ENCODE measurements around the gene MUC6. TPM values are rescaled to one million over a fixed set of nuclear protein-coding genes. Genes with fewer than 3 reads are reported as not detected.

MUC6 gene
- polyA plus RNA-seq, 4 donors, result 0.66 to 38.7 (median 16.8) TPM

DNA sequence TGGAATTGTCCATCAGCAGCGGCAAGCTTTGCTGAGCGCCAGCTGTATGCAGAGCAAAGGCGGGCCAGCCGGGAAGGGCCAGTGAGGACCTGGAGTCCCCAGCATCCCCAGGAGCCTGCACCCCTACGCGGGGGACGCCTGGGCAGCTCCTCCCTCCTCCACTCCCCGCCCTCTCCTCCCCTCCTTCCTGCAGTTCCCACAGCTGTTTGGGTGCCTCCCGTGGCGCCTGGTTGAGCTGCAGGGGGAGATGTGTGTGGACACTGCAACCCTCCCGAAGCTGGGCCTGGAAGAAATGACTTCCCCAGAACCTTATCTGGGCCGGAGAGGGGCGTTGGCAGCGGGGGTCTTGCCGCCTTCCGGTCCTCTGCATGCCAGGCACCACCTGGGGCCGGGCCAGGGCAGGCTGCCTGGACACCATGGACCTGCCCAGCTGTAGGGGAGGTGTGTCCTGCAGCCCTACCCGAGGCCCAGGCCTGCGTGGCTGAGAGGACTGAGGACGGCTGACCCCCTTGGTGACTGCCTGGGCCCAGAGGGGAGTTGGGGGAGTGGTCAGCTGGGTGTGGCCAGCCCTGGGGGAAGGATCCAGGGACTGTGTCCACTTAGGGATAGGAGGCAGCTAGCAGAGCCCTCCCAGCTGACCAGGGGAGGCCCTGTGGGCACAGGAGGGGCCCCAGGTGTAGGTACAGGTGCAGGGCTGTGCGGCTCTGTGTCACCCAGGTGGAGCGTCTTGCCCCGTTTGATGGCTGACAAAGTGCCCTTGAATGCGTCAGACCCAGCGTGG is 16.8 kb upstream of the MUC6 start:
- DNase-seq (ENCODE audit: low read depth in 4 of 4, low spot score in 3 of 4), result no peak

DNA sequence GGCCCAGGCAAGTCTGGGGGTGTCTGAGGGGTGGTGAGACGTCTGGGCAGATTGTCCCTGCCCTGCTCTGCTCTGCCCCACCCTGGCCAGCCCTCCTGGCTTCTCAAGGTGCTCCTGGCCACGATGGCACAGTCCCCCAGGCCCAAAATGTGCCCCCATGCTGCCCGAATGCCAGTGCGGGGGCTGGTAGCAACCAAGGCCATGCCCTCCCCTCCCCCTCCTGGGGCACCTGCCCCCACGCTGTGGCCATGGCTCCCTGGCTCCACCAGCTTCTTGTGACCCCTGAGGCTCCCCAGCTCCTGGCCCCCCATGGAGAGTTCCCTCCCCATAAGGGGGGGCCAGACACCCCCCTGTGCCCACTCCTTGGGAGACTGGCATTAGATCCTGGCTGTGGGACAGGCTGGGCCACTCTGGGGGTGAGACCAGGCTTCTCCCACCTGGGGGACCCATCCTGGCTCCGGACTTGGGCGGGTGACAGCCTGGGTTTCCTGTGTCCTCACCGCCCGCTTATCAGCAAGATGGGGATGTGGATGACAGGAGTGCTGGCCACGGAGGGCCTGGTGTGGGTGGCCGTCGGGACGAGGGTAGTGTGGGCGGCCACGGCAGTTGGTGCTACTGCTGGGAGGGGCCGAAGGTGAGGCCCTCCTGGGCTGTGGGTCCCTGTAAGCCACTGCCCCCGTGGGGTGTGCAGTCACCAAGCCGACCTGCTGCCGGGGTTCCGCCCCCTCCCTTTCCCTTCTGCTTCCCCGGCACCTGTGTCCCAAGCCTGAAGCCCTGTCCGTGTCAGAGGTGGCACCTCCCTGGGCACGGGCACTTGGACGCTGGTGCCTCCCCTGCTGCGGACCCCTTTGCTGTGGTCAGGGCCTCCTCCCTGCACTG is 15.9 kb upstream of the MUC6 start:
- DNase-seq (ENCODE audit: low read depth in 4 of 4, low spot score in 3 of 4), result no peak

DNA sequence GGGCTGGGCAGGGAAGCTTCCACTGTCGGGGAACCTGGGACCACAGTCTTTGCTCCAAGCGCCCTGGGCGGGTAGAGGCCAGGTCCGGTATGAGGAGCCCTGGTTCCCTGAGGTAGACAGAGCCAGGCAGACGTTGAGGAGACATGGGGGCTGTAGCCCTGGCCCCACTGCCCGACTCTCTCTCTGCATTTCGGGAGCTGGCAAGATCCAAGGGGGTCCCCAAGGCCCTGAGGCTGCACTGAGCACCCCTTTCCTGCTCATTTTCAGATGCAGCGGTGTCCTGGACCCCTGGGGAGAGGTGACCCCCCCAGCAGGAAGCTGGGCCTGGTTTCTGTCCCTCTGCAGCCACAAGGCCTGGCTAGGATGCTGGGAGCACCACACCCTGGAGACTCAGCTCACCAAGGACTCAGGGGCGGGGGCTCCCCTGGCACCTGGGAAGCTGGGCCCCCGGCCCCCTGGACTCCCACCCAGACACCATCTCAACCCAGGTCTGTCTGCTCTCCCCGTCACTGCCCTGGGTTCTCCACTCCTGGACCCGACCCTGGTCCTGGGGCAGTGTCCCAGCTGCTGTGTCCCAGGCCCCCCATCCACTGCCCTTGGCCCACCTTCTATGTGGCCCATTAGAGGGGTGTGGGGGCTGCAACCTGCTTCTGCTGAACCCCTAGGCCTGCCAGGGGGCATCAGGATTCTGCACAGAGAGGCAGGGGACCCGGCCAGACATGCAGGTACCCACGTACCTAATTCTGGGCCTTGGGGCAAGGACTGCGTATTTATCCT is 15.0 kb upstream of the MUC6 start:
- DNase-seq (ENCODE audit: low read depth in 4 of 4, low spot score in 3 of 4), result no peak

DNA sequence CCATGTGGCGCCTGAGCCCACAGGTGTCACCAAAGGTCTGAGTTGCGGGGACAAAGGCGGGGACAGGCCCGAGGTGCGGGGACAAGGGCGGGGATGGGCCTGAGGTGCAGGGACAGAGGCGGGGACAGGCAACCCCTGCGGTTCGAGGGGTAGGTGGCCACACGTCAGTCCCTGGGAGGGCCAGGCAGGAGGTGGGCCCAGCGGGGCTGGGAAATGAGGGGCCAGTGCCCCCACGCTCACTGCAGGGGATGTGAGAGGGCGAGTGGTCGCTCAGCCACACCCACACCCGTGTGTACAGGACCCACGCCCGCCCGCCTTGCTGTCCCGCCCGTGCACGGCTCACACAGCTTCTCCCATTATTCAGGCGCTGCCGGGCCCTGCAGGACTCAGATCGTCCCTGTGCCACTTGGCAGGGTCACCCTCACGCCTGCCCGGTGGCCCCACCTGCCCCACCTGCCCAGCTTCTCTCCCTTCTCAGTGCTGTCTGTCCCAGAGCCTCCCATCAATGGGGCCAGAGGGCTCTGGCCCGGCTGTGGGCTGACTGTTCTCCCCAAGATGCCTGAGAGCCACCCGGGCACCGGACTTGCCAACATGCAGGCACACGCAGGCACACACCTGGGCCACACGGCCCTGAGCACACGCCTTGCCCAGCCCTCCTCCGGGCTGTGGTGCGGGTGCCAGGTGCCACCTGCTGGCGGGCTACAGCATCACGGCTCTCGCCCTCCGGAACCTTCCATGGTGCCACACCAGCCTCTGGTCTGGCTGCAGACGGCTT is 14.2 kb upstream of the MUC6 start:
- peak in 2 of 4 donors; percentile 46 for DNase-seq (ENCODE audit: low read depth in 4 of 4, low spot score in 3 of 4)

DNA sequence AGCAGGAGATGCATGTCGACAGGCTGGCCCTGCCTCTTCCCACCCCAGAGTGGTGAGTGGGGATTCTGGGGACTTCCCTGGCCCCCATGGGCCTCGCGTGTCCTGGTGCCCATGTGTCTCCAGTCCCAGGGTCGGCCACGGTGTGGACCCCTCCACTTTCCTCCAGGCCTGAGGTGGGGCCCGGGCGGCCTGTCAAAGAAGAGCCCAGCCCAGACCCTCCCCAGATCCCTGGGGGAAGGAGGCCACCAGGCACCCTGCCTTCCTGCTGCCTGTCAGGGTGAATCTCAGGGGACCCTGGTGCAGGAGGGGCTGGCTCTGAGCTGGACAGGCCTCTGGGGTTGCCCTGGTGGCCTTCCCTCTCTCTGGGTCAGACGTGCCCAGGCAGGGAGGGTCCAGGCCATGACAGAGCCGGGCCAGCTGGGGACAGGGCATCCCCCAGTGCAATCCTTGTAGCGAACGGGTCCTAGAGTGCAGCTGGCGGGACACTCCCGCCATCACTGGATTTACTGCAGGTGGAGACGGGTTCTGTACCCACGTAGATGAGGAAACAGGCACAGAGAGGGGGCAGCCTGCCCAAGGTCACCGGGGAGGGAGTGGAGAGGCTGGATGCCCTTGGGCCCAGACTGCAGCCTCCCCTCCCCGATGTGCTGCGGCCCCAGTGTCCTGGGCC is 13.5 kb upstream of the MUC6 start:
- no peak for DNase-seq (ENCODE audit: low read depth in 4 of 4, low spot score in 3 of 4)

DNA sequence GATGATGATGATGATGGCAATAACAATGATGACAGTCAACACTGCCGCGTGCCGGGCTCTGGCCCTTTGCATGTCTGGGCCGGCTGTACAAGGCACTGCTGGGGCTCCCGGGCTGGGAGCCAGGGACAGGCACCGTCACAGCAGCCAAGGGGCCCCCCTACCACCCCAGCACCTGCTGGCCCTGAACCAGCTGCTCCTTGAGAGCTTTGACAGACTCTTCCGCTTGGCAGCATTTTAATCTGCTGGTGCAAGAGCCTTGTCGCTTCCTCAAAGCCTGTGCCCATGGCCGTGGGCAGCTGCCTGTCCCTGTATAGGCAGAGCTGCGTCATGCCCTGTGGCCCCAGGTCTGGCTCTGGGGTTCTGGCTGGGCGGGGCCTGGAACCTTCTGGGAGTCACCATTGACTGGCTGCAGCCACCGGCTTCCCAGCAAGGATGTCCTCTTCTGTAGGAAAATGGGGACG is 12.9 kb upstream of the MUC6 start:
- DNase-seq (ENCODE audit: low read depth in 4 of 4, low spot score in 3 of 4), result no peak

DNA sequence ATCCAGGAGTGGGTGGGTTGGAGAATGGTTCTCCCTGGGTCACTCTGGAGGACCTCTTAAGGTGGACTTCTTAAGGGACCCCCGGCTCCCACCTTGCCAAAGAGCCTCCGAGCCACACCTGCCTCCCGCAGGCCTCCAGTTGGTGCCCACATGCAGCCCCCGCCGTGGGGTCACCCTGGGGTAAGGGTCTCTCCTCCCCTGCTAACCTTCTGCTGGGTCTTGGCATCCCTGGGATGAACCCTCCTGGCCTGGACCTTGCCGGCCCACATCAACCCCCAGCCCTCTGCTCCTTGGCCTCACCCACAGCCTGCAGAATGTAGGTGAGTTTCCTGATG is 12.5 kb upstream of the MUC6 start:
- DNase-seq (ENCODE audit: low read depth in 4 of 4, low spot score in 3 of 4), result no peak

DNA sequence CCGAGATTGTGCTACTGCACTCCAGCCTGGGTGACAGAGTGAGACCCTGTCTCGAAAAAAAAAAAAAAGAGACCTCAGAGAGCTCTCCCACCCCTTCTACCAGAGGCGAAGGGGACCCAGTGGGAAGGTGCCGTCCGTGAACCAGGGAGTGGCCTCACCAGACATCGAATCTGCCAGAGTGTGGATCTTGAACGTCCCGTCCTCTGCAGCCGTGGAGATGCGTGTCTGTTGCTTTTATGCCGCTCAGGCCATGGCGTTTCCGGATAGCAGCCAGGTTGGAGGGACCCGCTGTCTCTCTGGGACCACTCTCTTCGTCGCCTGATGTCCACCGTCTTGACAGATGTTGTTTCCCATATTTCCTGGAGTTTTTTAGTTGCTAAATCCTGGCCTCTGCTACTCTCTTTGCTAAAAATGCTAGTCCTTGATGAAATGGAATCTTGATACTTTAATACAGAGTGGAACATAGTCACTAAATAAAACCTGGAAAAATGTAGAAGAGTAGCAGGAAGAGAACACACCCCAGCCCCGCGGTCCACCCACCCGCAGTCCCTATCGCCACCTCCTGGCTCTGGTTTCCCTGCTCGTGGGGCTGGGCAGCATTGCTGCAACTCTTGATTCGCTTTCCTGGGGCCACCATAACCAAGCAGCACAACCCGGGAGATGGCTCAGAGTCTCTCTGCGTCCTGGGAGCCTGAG is 12.0 kb upstream of the MUC6 start:
- DNase-seq (ENCODE audit: low read depth in 4 of 4, low spot score in 3 of 4), result no peak

- no peak for DNase-seq (ENCODE audit: low read depth in 4 of 4, low spot score in 3 of 4)
Observed at GRCh38 chr11:1047595-1048156, 11.2 kb upstream of the MUC6 start.

DNA sequence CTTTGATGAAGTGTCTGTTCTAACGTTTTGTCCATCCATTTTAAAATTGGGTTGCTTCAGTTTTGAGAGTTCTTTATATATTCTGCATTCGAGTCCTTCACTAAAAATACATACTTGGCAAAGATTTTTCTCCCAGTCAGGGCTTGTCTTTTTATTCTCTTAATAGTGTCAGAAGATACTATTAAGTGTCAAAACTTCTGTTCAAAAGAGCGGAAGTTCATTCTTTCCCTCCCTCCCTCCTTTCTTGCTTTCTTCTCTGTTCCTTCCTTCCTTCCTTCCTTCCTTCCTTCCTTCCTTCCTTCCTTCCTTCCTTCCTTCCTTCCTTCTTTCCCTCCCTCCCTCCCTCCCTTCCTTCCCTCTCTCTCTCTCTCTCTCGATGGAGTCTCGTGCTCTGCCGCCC is 7.6 kb upstream of the MUC6 start:
- no peak for DNase-seq (ENCODE audit: low read depth in 4 of 4, low spot score in 3 of 4)

DNA sequence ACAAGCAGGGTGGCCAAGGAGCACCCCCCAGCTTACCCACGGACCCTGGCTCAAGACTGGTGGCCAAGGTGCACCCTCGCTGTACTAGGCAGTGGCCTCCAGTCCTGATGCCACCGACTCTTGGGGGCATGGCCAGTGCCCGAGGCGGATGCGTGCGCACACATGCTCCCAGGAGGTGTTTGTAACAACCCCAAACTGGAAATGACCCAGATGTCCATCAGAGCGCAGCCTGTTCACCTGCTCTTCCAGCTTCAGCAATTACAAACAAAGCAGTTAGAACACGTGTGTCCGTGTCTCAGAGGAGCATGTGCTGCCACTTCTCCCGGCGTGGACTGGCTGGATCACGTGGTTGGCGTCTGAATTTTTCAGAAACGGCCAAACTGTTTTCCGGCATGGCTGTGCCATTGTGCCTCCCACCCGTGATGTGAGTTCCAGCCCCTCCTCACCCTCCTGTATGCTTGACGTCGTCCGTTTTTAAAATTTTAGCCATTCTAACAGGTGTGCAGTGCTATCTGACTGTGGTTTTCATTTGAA is 7.1 kb upstream of the MUC6 start:
- no peak for DNase-seq (ENCODE audit: low read depth in 4 of 4, low spot score in 3 of 4)

GRCh38 chr11:1042626-1043562 is 6.4 kb upstream of the MUC6 start:
- no peak for DNase-seq (ENCODE audit: low read depth in 4 of 4, low spot score in 3 of 4)

DNA sequence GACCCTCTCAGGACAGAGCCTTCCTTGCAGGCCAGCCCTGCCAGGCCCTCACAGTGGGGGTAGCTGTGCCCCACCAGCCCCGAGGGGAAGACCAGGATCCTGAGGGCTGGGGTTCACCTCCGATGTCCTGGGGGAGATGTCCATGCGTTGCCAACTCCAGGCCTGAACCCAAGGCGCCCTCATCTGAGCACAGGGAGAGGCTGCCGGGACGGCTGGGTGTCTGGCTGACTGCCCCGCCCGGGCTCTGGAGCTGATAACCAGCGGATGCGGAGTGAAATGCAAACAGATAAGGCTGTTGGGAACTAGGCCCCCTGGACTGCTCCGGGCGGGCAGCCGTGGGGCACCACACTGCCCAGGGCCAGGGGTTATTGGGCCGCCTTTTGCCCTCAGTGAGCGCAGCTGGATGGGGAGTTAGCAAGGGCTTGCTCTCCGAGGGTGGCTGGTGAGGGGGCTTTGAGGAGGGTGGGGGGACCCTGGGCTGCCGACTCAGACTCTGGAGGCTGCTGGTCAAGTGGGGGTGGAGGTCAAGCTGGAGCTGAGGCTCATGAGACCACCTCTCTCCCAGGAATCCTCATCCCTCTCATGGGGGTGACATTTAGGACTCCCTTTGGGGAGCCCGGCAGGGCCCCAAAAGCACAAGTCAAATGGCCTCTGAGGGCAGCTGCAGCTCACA is 5.6 kb upstream of the MUC6 start:
- DNase-seq (ENCODE audit: low read depth in 4 of 4, low spot score in 3 of 4), result no peak

GRCh38 chr11:1041471-1041870 is 5.0 kb upstream of the MUC6 start:
- DNase-seq (ENCODE audit: low read depth in 4 of 4, low spot score in 3 of 4), result no peak

GRCh38 chr11:1041149-1041467 is 4.6 kb upstream of the MUC6 start:
- no peak for DNase-seq (ENCODE audit: low read depth in 4 of 4, low spot score in 3 of 4)

- no peak for DNase-seq (ENCODE audit: low read depth in 4 of 4, low spot score in 3 of 4)
Observed at GRCh38 chr11:1040428-1041148, 4.1 kb upstream of the MUC6 start.
